ENCODE data around the gene DBT.
A peak's percentile ranks its signal among the peaks of the same experiment; 100 is the strongest.
"Not testable (repeated sequence)": the region's sequence is repeated elsewhere in the genome, so short reads cannot be mapped to it uniquely, and the experiment has no call there.

The DBT gene

DNA sequence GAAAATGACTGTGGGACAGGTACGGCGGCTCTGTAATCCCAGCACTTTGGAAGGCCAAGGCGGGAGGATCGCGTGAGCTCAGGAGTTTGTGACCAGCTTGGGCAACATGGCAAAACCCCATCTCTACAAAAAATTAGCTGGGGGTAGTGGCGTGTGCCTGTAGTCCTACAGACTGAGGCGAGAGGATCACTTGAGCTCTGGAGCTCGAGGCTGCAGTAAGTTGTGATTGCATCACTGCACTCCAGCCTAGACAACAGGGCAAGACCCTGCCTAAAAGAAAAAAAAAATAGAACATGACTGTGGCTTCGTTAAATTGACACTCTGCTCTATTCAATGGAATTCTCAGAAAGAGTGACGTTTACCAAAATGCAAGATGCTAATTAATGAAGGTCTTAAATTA, 3.9 kb upstream of the DBT start:
- H3K27me3 ChIP-seq (ENCODE audit: control insufficient read depth in 2 of 2, insufficient read depth in 2 of 2, low read length in 2 of 2) = no peaks in the 10 kb centered on the region
- no peaks in the 10 kb centered on the region for H3K36me3 ChIP-seq (ENCODE audit: control insufficient read depth in 2 of 2, insufficient read depth in 2 of 2, low read length in 2 of 2)
- H3K4me1 ChIP-seq (ENCODE audit: control insufficient read depth in 2 of 2, insufficient read depth in 2 of 2, low read length in 2 of 2) = peaks cover 6 to 9% of the 10 kb centered on the region in 2 donors
- H3K9ac ChIP-seq (ENCODE audit: low read depth in 1 of 2, low read length in 2 of 2) = no peak overlapping the region
- no peaks in the 10 kb centered on the region for H3K9me3 ChIP-seq (ENCODE audit: control insufficient read depth in 2 of 2, low read length in 2 of 2)
- H3K4me3 ChIP-seq (ENCODE audit: low read length in 2 of 2) = no peak overlapping the region
- H3K27ac ChIP-seq (ENCODE audit: low read depth in 2 of 2, low read length in 2 of 2) = no peak overlapping the region

DNA sequence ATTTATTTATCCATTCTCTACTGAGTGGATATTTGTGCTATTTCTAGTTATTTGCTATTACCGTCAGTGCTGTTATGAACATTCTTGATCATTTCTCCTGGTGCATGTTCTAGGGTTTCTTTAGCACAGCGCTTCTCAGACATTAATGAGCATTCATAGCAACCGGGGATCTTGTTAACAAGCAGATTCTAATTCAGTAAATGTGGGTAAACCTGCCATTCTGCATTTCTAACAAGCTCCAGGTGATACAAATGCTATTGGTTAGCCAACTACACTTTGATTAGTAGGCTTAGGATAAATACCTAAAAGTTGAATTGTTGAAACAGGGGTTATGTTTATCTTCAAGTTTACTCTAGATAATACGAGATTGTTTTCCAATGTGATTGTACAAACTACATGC, 3.3 kb upstream of the DBT start:
- H3K4me3 ChIP-seq (ENCODE audit: low read length in 2 of 2) = no peak overlapping the region
- no peaks in the 10 kb centered on the region for H3K27me3 ChIP-seq (ENCODE audit: control insufficient read depth in 2 of 2, insufficient read depth in 2 of 2, low read length in 2 of 2)
- no peaks in the 10 kb centered on the region for H3K36me3 ChIP-seq (ENCODE audit: control insufficient read depth in 2 of 2, insufficient read depth in 2 of 2, low read length in 2 of 2)
- no peak overlapping the region for H3K27ac ChIP-seq (ENCODE audit: low read depth in 2 of 2, low read length in 2 of 2)
- no peaks in the 10 kb centered on the region for H3K9me3 ChIP-seq (ENCODE audit: control insufficient read depth in 2 of 2, low read length in 2 of 2)
- H3K9ac ChIP-seq (ENCODE audit: low read depth in 1 of 2, low read length in 2 of 2) = no peak overlapping the region
- H3K4me1 ChIP-seq (ENCODE audit: control insufficient read depth in 2 of 2, insufficient read depth in 2 of 2, low read length in 2 of 2) = peaks cover 7 to 9% of the 10 kb centered on the region in 2 donors

DNA sequence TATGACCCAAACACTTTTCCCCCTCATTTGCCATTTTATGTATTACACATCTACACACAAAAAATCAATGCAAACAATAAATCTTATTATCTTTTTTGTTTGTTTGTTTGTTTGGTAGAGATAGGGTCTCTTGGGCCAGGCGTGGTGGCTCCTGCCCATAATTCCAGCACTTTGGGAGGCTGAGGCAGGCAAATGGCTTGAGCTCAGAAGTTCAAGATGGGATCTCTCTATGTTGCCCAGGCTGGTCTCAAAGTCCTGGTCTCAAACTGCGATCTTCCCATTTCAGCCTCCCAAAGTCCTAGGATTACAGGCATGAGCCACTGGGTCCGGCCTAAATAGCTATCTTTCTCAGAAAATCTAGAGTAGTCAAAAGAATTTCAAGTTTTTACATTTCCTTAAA, 1.2 kb upstream of the DBT start:
- no peak overlapping the region for H3K9ac ChIP-seq (ENCODE audit: low read depth in 1 of 2, low read length in 2 of 2)
- no peak overlapping the region for H3K27ac ChIP-seq (ENCODE audit: low read depth in 2 of 2, low read length in 2 of 2)
- H3K4me3 ChIP-seq (ENCODE audit: low read length in 2 of 2) = no peak overlapping the region
- H3K4me1 ChIP-seq (ENCODE audit: control insufficient read depth in 2 of 2, insufficient read depth in 2 of 2, low read length in 2 of 2) = peaks cover 7 to 9% of the 10 kb centered on the region in 2 donors
- H3K36me3 ChIP-seq (ENCODE audit: control insufficient read depth in 2 of 2, insufficient read depth in 2 of 2, low read length in 2 of 2) = peaks cover 0 to 4% of the 10 kb centered on the region in 2 donors
- no peaks in the 10 kb centered on the region for H3K9me3 ChIP-seq (ENCODE audit: control insufficient read depth in 2 of 2, low read length in 2 of 2)
- H3K27me3 ChIP-seq (ENCODE audit: control insufficient read depth in 2 of 2, insufficient read depth in 2 of 2, low read length in 2 of 2) = no peaks in the 10 kb centered on the region

DNA sequence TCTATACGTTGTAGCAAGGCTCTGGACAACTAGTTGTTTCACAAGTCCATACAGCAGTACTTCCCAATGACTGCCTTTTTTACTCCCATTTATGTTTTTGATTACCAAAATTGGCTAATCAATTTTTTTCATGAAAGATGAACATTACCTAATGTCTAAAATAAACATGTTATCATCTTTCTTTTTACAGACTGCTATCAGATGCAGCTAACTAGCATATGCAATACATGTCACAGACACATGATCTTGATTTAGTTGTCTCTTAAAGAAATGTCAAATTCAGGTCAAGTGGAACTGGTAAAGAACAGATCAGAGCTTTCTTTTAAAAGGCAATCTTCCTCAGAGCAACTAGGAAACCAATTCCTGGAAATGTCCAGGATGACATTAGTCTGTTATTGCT, 630 bp upstream of the DBT start:
- H3K9me3 ChIP-seq (ENCODE audit: control insufficient read depth in 2 of 2, low read length in 2 of 2) = no peaks in the 10 kb centered on the region
- peak overlapping the region in 1 of 2 donors; percentile 13 for H3K27ac ChIP-seq (ENCODE audit: low read depth in 2 of 2, low read length in 2 of 2)
- peaks cover 7 to 9% of the 10 kb centered on the region in 2 donors for H3K4me1 ChIP-seq (ENCODE audit: control insufficient read depth in 2 of 2, insufficient read depth in 2 of 2, low read length in 2 of 2)
- no peaks in the 10 kb centered on the region for H3K27me3 ChIP-seq (ENCODE audit: control insufficient read depth in 2 of 2, insufficient read depth in 2 of 2, low read length in 2 of 2)
- peak overlapping the region; percentile 4 to 90 for H3K9ac ChIP-seq (ENCODE audit: low read depth in 1 of 2, low read length in 2 of 2)
- peak overlapping the region; percentile 92 to 100 for H3K4me3 ChIP-seq (ENCODE audit: low read length in 2 of 2)
- H3K36me3 ChIP-seq (ENCODE audit: control insufficient read depth in 2 of 2, insufficient read depth in 2 of 2, low read length in 2 of 2) = peaks cover 0 to 4% of the 10 kb centered on the region in 2 donors

DNA sequence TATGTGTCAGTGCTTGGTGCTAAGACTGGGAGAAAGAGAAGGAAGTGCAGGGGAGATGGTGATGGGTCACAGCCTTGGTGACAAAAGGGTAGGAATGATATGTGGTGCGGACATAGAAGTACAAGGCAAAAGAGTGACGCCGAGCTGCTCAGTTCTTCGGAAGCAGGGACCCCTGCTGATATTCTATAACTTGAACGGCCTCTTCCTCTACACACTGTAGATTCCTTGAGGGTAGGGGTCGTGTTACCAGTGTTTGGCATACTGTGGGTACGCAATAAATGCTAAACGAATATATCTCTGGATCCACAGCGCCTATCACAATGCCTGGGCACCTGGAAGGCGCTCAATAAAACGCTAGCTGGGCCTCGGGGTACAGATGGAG, 488 bp downstream of the DBT start:
- Histone ChIP-seq H3K27me3 (ENCODE audit: control insufficient read depth in 2 of 2, insufficient read depth in 2 of 2, low read length in 2 of 2) (no peaks in the 10 kb centered on the region), H3K36me3 (ENCODE audit: control insufficient read depth in 2 of 2, insufficient read depth in 2 of 2, low read length in 2 of 2) (peaks cover 0 to 4% of the 10 kb centered on the region in 2 donors), H3K4me3 (ENCODE audit: low read length in 2 of 2) (peak overlapping the region; percentile 92 to 100), H3K4me1 (ENCODE audit: control insufficient read depth in 2 of 2, insufficient read depth in 2 of 2, low read length in 2 of 2) (peaks cover 7 to 9% of the 10 kb centered on the region in 2 donors), H3K9me3 (ENCODE audit: control insufficient read depth in 2 of 2, low read length in 2 of 2) (no peaks in the 10 kb centered on the region), H3K27ac (ENCODE audit: low read depth in 2 of 2, low read length in 2 of 2) (peak overlapping the region; percentile 38 to 82), H3K9ac (ENCODE audit: low read depth in 1 of 2, low read length in 2 of 2) (peak overlapping the region; percentile 80 to 90)

DNA sequence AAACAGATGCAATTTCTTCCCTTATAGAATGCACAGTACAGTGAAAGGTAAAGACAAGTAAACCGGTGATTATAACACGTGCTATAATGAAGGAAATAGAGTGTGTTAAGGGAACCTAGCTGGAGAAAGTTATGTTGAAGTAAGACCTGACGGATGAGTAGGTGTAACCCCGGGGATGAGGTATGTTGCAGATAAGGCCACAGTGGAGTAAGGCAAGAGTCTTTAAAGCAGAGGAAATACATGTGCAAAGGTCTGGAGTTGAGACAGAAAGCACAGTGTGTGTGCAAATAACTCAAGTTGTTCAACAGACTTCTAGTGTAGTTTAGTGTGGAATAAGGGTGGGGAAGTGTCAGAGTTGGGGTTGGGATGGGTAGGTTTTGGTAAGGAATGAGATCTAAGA, 2.9 kb downstream of the DBT start:
- H3K9ac ChIP-seq (ENCODE audit: low read depth in 1 of 2, low read length in 2 of 2) = no peak overlapping the region
- no peak overlapping the region for H3K27ac ChIP-seq (ENCODE audit: low read depth in 2 of 2, low read length in 2 of 2)
- H3K36me3 ChIP-seq (ENCODE audit: control insufficient read depth in 2 of 2, insufficient read depth in 2 of 2, low read length in 2 of 2) = peaks cover 0 to 4% of the 10 kb centered on the region in 2 donors
- H3K9me3 ChIP-seq (ENCODE audit: control insufficient read depth in 2 of 2, low read length in 2 of 2) = no peaks in the 10 kb centered on the region
- H3K4me3 ChIP-seq (ENCODE audit: low read length in 2 of 2) = no peak overlapping the region
- H3K27me3 ChIP-seq (ENCODE audit: control insufficient read depth in 2 of 2, insufficient read depth in 2 of 2, low read length in 2 of 2) = no peaks in the 10 kb centered on the region
- peaks cover 7 to 9% of the 10 kb centered on the region in 2 donors for H3K4me1 ChIP-seq (ENCODE audit: control insufficient read depth in 2 of 2, insufficient read depth in 2 of 2, low read length in 2 of 2)

DNA sequence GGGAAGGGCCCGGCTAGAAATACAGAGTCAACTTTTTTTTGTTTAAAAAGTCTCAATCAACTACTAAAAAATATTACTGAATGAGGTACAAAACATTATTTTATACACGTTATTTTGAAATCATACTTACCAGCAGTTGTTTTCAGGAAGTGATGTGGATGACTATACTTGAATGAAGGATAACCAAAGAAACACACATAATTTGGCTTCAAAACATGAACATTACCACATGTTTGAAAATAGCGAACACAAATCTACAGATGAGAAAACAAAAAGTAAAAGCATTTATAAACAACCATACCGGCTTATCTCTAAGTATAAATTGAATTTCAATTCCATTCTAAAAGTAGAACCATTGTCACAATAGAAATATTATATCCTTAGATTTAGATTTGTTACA, 9.0 kb downstream of the DBT start:
- peaks cover 10 to 19% of the 10 kb centered on the region in 2 donors for H3K36me3 ChIP-seq (ENCODE audit: control insufficient read depth in 2 of 2, insufficient read depth in 2 of 2, low read length in 2 of 2)

DNA sequence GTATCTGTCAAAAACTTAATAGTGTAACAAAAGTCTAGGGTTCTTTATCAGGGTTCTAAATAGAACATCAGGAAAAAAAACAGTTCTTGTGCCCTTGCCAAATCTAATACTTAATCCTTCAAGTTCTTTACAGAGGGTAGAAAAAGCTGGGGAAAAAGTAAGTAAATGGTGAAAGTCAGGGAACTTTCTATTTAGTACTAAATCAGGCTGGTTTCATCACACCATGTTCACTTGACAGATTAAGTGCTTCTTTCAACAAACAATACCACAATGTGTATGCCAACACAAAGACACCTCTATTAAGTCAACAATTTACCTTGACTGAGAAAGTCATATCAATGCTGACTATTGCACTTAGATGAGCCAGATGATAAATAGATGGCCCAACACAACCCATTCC, 9.7 kb downstream of the DBT start:
- no peak overlapping the region for H3K4me3 ChIP-seq (ENCODE audit: low read length in 2 of 2)
- H3K4me1 ChIP-seq (ENCODE audit: control insufficient read depth in 2 of 2, insufficient read depth in 2 of 2, low read length in 2 of 2) = no peaks in the 10 kb centered on the region
- H3K9me3 ChIP-seq (ENCODE audit: control insufficient read depth in 2 of 2, low read length in 2 of 2) = no peaks in the 10 kb centered on the region
- no peaks in the 10 kb centered on the region for H3K27me3 ChIP-seq (ENCODE audit: control insufficient read depth in 2 of 2, insufficient read depth in 2 of 2, low read length in 2 of 2)
- H3K36me3 ChIP-seq (ENCODE audit: control insufficient read depth in 2 of 2, insufficient read depth in 2 of 2, low read length in 2 of 2) = peaks cover 10 to 19% of the 10 kb centered on the region in 2 donors
- H3K9ac ChIP-seq (ENCODE audit: low read depth in 1 of 2, low read length in 2 of 2) = no peak overlapping the region
- no peak overlapping the region for H3K27ac ChIP-seq (ENCODE audit: low read depth in 2 of 2, low read length in 2 of 2)

More for the DNA sequence above, 9.0 kb downstream of the DBT start:
- Histone ChIP-seq H3K27ac (ENCODE audit: low read depth in 2 of 2, low read length in 2 of 2) (no peak overlapping the region), H3K4me1 (ENCODE audit: control insufficient read depth in 2 of 2, insufficient read depth in 2 of 2, low read length in 2 of 2) (no peaks in the 10 kb centered on the region), H3K27me3 (ENCODE audit: control insufficient read depth in 2 of 2, insufficient read depth in 2 of 2, low read length in 2 of 2) (no peaks in the 10 kb centered on the region), H3K9ac (ENCODE audit: low read depth in 1 of 2, low read length in 2 of 2) (no peak overlapping the region), H3K4me3 (ENCODE audit: low read length in 2 of 2) (no peak overlapping the region), H3K9me3 (ENCODE audit: control insufficient read depth in 2 of 2, low read length in 2 of 2) (no peaks in the 10 kb centered on the region)

DNA sequence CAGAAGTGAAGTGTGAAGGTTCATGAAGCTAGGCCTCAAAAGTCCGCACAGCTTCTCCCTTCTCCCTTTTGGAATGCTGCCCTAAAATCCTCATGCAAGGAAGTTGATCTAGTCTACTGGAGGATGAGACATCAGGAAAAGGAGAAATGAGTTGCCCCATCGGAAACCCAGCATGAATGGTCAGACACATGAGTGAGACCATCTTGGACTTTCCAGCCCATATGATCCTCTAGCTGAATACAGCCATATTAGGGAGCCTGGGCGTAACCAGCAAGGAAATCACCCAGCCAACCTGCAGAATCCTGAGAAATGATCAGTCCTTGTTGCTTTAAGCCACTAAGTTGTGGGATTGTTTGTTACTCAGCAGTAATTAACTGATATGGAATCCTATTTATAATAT, 12.5 kb downstream of the DBT start:
- H3K4me3 ChIP-seq (ENCODE audit: low read length in 2 of 2) = no peak overlapping the region
- H3K27ac ChIP-seq (ENCODE audit: low read depth in 2 of 2, low read length in 2 of 2) = no peak overlapping the region
- H3K4me1 ChIP-seq (ENCODE audit: control insufficient read depth in 2 of 2, insufficient read depth in 2 of 2, low read length in 2 of 2) = no peaks in the 10 kb centered on the region
- peaks cover 16 to 30% of the 10 kb centered on the region in 2 donors for H3K36me3 ChIP-seq (ENCODE audit: control insufficient read depth in 2 of 2, insufficient read depth in 2 of 2, low read length in 2 of 2)
- H3K27me3 ChIP-seq (ENCODE audit: control insufficient read depth in 2 of 2, insufficient read depth in 2 of 2, low read length in 2 of 2) = no peaks in the 10 kb centered on the region
- no peak overlapping the region for H3K9ac ChIP-seq (ENCODE audit: low read depth in 1 of 2, low read length in 2 of 2)
- H3K9me3 ChIP-seq (ENCODE audit: control insufficient read depth in 2 of 2, low read length in 2 of 2) = no peaks in the 10 kb centered on the region

DNA sequence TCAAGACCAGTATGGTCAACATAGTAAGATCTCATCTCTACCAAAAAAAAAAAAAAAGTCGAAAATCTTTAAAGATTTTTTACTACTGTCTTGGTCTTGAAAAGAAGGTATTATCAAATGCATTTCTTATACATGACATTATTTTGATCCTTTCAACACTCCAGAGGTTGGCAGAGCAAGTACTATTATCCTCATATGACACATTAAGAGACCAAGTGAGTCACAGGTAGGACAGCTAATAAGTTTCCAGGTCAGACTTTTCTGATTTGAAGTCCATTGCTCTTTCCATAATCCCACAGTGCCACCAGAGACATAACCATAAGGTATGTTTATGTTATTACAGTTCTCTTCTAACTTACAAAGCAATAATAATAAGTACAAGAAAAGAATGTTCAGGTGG, 15.2 kb downstream of the DBT start:
- H3K36me3 ChIP-seq (ENCODE audit: control insufficient read depth in 2 of 2, insufficient read depth in 2 of 2, low read length in 2 of 2) = peaks cover 20 to 37% of the 10 kb centered on the region in 2 donors
- no peak overlapping the region for H3K27ac ChIP-seq (ENCODE audit: low read depth in 2 of 2, low read length in 2 of 2)
- H3K4me1 ChIP-seq (ENCODE audit: control insufficient read depth in 2 of 2, insufficient read depth in 2 of 2, low read length in 2 of 2) = no peaks in the 10 kb centered on the region
- no peak overlapping the region for H3K9ac ChIP-seq (ENCODE audit: low read depth in 1 of 2, low read length in 2 of 2)
- no peak overlapping the region for H3K4me3 ChIP-seq (ENCODE audit: low read length in 2 of 2)
- no peaks in the 10 kb centered on the region for H3K9me3 ChIP-seq (ENCODE audit: control insufficient read depth in 2 of 2, low read length in 2 of 2)
- H3K27me3 ChIP-seq (ENCODE audit: control insufficient read depth in 2 of 2, insufficient read depth in 2 of 2, low read length in 2 of 2) = no peaks in the 10 kb centered on the region

DNA sequence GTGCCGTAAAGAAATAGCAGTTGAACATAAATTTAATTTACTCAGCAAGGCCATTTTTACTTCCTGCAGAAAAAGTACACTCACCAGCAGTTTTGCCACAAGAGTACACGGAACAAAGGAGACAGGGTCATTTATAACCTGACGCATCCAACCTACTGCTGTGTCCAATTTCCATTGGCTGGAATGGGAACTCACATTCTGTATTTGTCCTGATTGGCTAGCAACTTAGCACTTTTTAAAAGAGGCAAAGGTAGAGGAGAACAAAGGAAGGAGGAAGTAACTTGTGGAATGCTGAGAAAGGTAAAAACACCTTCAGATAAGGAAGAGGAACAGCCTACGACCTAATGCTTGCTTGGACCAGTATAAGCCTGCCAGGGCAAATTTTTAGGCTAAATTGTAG, 16.1 kb downstream of the DBT start:
- not testable (repeated sequence) for H3K4me3 ChIP-seq (ENCODE audit: low read length in 2 of 2); H3K4me1 ChIP-seq (ENCODE audit: control insufficient read depth in 2 of 2, insufficient read depth in 2 of 2, low read length in 2 of 2); H3K27me3 ChIP-seq (ENCODE audit: control insufficient read depth in 2 of 2, insufficient read depth in 2 of 2, low read length in 2 of 2); H3K9ac ChIP-seq (ENCODE audit: low read depth in 1 of 2, low read length in 2 of 2); H3K27ac ChIP-seq (ENCODE audit: low read depth in 2 of 2, low read length in 2 of 2); H3K9me3 ChIP-seq (ENCODE audit: control insufficient read depth in 2 of 2, low read length in 2 of 2)
- peaks cover 20 to 32% of the 10 kb centered on the region in 2 donors for H3K36me3 ChIP-seq (ENCODE audit: control insufficient read depth in 2 of 2, insufficient read depth in 2 of 2, low read length in 2 of 2)
